Caki2 (cell line): Measurements from ENCODE around the gene PCDHGA8. TPM values are rescaled to one million over a fixed set of nuclear protein-coding genes. Genes with fewer than 3 reads are reported as not detected.
"Not testable (repeated sequence)": the region's sequence is repeated elsewhere in the genome, so short reads cannot be mapped to it uniquely, and the experiment has no call there.

Source experiments
- DNase-seq: peaks from one replicate; pipeline ENCODE4 v3.0.0-alpha.2; 2015; ENCODE audit warnings: low read depth
- in situ Hi-C: cut with HindIII; loops from 2 replicates; pipeline ENCODE4 v1.10.0; 2016; ENCODE audit warnings: low sequenced_read_pairs, low pct_unique_long_range_greater_than_20kb, mixed read lengths
- total RNA-seq: library from RNA; depleted of rRNA; stranded (reverse); fragments of >200 nt; shearing (Covaris generic); gene quantifications from 2 replicates; pipeline ENCODE4 v1.2.3, GENCODE V29; 2014; ENCODE audit warnings: low replicate concordance

The PCDHGA8 gene
- total RNA-seq, 1 experiment from 2014 or later = not detected

- in situ Hi-C loops, DNase-seq: not testable (repeated sequence)
Observed at GRCh38 chr5:141394401-141395187, 2.2 kb downstream of the PCDHGA8 start.

- in situ Hi-C loops, DNase-seq: not testable (repeated sequence)
Observed at GRCh38 chr5:141397756-141398551, 5.5 kb downstream of the PCDHGA8 start, which contains the start of gene PCDHGB5. PCDHGB5 (plus strand) TSS chr5:141397947; CDS start chr5:141398128, 181 bp downstream.

- in situ Hi-C loops = no loop called here
Observed at GRCh38 chr5:141398608-141399007, 6.2 kb downstream of the PCDHGA8 start.

GRCh38 chr5:141399555-141400258, 7.3 kb downstream of the PCDHGA8 start:
- no peak for DNase-seq
- in situ Hi-C loops = no loop called here

More at GRCh38 chr5:141398608-141399007, 6.2 kb downstream of the PCDHGA8 start:
- no peak for DNase-seq

- DNase-seq = no peak
- in situ Hi-C loops = no loop called here
Observed at GRCh38 chr5:141402553-141403243, 10.3 kb downstream of the PCDHGA8 start, which contains the start of gene PCDHGA9. PCDHGA9 (plus strand) TSS chr5:141402778; CDS start chr5:141402953, 175 bp downstream.

GRCh38 chr5:141403387-141403786, 11.0 kb downstream of the PCDHGA8 start:
- DNase-seq = no peak
- in situ Hi-C loops = no loop called here

- in situ Hi-C loops = not testable (repeated sequence)
Observed at GRCh38 chr5:141407790-141408505, 15.5 kb downstream of the PCDHGA8 start, which contains the start of gene PCDHGB6. PCDHGB6 (plus strand) TSS chr5:141408021; CDS start chr5:141408203, 182 bp downstream.

GRCh38 chr5:141409598-141410306, 17.3 kb downstream of the PCDHGA8 start:
- no peak for DNase-seq
- in situ Hi-C loops = no loop called here

More at GRCh38 chr5:141407790-141408505, 15.5 kb downstream of the PCDHGA8 start, which contains the start of gene PCDHGB6:
- DNase-seq = peak; percentile 58

- in situ Hi-C loops = no loop called here
- DNase-seq = no peak
Observed at GRCh38 chr5:141411575-141411974, 19.1 kb downstream of the PCDHGA8 start.

GRCh38 chr5:141412854-141413539, 20.6 kb downstream of the PCDHGA8 start, which contains the start of gene PCDHGA10:
PCDHGA10 (plus strand) TSS chr5:141412987; CDS start chr5:141413176, 189 bp downstream.
- no peak for DNase-seq
- in situ Hi-C loops = no loop called here

- in situ Hi-C loops = no loop called here
- no peak for DNase-seq
Observed at GRCh38 chr5:141413540-141414069, 21.2 kb downstream of the PCDHGA8 start.

GRCh38 chr5:141414548-141415274, 22.3 kb downstream of the PCDHGA8 start:
- in situ Hi-C loops, DNase-seq: not testable (repeated sequence)

GRCh38 chr5:141415275-141415618, 22.8 kb downstream of the PCDHGA8 start:
- in situ Hi-C loops, DNase-seq: not testable (repeated sequence)

GRCh38 chr5:141417494-141418172, 25.2 kb downstream of the PCDHGA8 start, which contains the start of gene PCDHGB7:
PCDHGB7 (plus strand) TSS chr5:141417677; CDS start chr5:141417860, 183 bp downstream.
- DNase-seq = peak; percentile 70
- in situ Hi-C loops = not testable (repeated sequence)
